Erythroblast (primary cell): ENCODE results near the gene CRYBG2.

Experiments
- GATA1 ChIP-seq: IDR thresholded peaks from 2 replicates; pipeline ENCODE4 v1.6.1; 2011; ENCODE audit warnings: low read depth, mild to moderate bottlenecking, control low read depth, low read length, moderate library complexity
- POLR2A ChIP-seq: IDR thresholded peaks from 2 replicates; pipeline ENCODE4 v1.6.1; 2011; ENCODE audit warnings: mild to moderate bottlenecking, low read length

DNA sequence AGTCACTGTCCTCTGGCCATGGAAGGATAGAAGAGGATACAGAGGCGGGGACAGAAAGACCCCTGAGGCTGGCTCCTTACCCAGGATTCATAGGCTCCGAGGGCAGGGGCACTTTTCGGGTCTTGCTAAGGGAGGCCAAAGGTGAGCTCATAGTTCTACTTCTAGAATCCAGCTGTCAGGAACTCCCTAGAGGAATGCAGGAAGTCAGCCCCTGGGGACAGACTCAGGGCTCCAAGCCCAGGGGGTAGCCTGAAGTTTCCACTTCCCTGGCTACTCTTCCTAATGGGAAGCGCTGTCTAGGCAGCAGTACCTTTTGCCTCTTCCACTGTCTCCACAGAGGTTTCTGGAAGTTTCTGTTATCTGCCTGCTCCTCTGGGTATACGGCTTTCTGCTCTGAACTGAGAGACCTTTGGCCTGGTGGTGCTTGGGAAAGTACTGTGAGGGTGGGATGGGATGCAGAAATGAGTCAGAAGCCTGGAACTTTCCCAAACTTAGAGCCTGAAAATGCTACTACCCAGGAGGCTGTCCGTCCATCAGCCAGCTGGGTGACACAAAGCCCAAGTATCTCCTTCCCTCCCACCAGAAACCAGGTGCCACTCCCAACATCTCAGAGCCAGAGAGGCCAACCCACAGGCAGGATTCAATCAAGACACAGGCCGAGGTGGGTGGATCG is 51.1 kb downstream of the CRYBG2 start:
- no peak for TF ChIP-seq POLR2A
- TF ChIP-seq GATA1 = no peak
